H1 (cell line): ENCODE results near the gene NDUFV1. TPM values are rescaled to one million over a fixed set of nuclear protein-coding genes. Genes with fewer than 3 reads are reported as not detected.

Source experiments
- ASH2L ChIP-seq: fragments of 200-600, 300-600 bp; sonication (generic); IDR thresholded peaks from one replicate; pipeline ENCODE4 v1.7.1; 2017; ENCODE audit warnings: low read length
- CHD7 ChIP-seq: fragments of 300-600 bp; sonication (generic); IDR thresholded peaks from 2 replicates; pipeline ENCODE4 v1.7.1; 2012; ENCODE audit warnings: low read length, moderate library complexity, mild to moderate bottlenecking, inconsistent platforms; ENCODE audit not compliant: insufficient replicate concordance
- EP300 ChIP-seq, 2 experiments: IDR thresholded peaks; 1 replicate in 1 of 2; 2 replicates in 1 of 2; pipeline ENCODE4 v1.6.1; 2011 to 2012; ENCODE audit warnings: low read depth in 2 of 2, low read length in 2 of 2, mild to moderate bottlenecking in 2 of 2, borderline replicate concordance in 1 of 2, inconsistent platforms in 1 of 2, moderate library complexity in 1 of 2
- KDM1A ChIP-seq: fragments of 200-600, 300-600 bp; sonication (generic); IDR thresholded peaks from 2 replicates; pipeline ENCODE4 v1.7.1; 2016; ENCODE audit warnings: mild to moderate bottlenecking, low read length, borderline replicate concordance
- KDM5A ChIP-seq: fragments of 200-600 bp; IDR thresholded peaks from 2 replicates; pipeline ENCODE4 v1.7.1; 2012; ENCODE audit warnings: mild to moderate bottlenecking, low read length, inconsistent platforms, mixed read lengths
- POU5F1 ChIP-seq: IDR thresholded peaks from 2 replicates; pipeline ENCODE4 v1.6.1; 2011; ENCODE audit warnings: low read depth, mild to moderate bottlenecking, low read length, moderate library complexity
- SIN3A ChIP-seq, 2 experiments: IDR thresholded peaks in 1 of 2; conservative IDR thresholded peaks in 1 of 2; 2 replicates each; pipeline ENCODE4 v1.6.1; 2011 to 2012; ENCODE audit warnings: low read length in 2 of 2, improper control_type of control experiment in 1 of 2, low read depth in 1 of 2, mild to moderate bottlenecking in 1 of 2
- SP1 ChIP-seq: IDR thresholded peaks from 2 replicates; pipeline ENCODE4 v1.6.1; 2011; ENCODE audit warnings: low read depth, low read length
- TAF7 ChIP-seq: optimal IDR thresholded peaks from 2 replicates; pipeline ENCODE3; 2011; ENCODE audit warnings: low read depth, mild to moderate bottlenecking, inconsistent platforms, low read length, moderate library complexity, borderline replicate concordance
- TEAD4 ChIP-seq: IDR thresholded peaks from 2 replicates; pipeline ENCODE4 v1.6.1; 2012; ENCODE audit warnings: low read depth, low read length, inconsistent platforms, mixed read lengths
- polyA plus RNA-seq, 7 experiments: library from polyadenylated mRNA; depleted of rRNA in 3 of 7; stranded (reverse) in 5 of 7; unstranded in 2 of 7; fragments of >200 nt in 5 of 7; fragments of 200-250 nt in 2 of 7; gene quantifications; 1 replicate in 5 of 7; 2 replicates in 1 of 7; 4 replicates in 1 of 7; pipeline versions ENCODE4 v1.2.1 to v1.2.3, GENCODE V29; 2011 to 2013; ENCODE audit warnings: missing spikeins in 2 of 7, mixed read lengths in 2 of 7
- total RNA-seq: library from RNA; stranded (reverse); fragmentation: NEBNext Ultra II Directional; extraction: Animal tissue kit (Norgen Biotek cat#: 25700); gene quantifications from 2 replicates; pipeline ENCODE4 v1.2.1, GENCODE V29; 2021

NDUFV1 gene
- total and polyA plus RNA-seq, 2 of the 8 experiments (the other 6 are each of a cell fraction or from before 2014, with no cell fraction given) = 125 to 131 TPM

- TF ChIP-seq KDM5A = no peak
- no peak for TF ChIP-seq TAF7
- no peak for TF ChIP-seq ASH2L
- peak; percentile 70; the same call in 1 of the 2 replicates for TF ChIP-seq POU5F1
- peak in 1 of 2 experiments; percentile 15; a peak in 1 of 3 replicates for TF ChIP-seq EP300 (IDR thresholded peaks at IDR 0.05; ENCODE audit: borderline replicate concordance in 1 of 2, low read depth in 2 of 2, low read length in 2 of 2)
- peak; percentile 30 for TF ChIP-seq CHD7
- no peak for TF ChIP-seq TEAD4
- peak; percentile 59; the same call in 1 of the 2 replicates for TF ChIP-seq SP1
- no peak for TF ChIP-seq KDM1A
- no peak for TF ChIP-seq SIN3A (conservative IDR thresholded peaks at IDR 0.05 in 1 of 2, IDR thresholded peaks at IDR 0.05 in 1 of 2; ENCODE audit: low read depth in 1 of 2, low read length in 2 of 2)
Measured at GRCh38 chr11:67617243-67617953, 10.7 kb downstream of the NDUFV1 start (continued).
